Fibroblast of lung (primary cell): Measurements from ENCODE around the gene KEL.
A peak's percentile ranks its signal among the peaks of the same experiment; 100 is the strongest.

Experiments used
- EZH2 ChIP-seq: IDR thresholded peaks from 2 replicates; pipeline ENCODE4 v1.5.1; 2012; ENCODE audit warnings: low read length, control low read depth, mild to moderate bottlenecking; ENCODE audit errors: missing control alignments
- TF ChIP-seq, protein P1 (sequence below), 2 donors: IDR thresholded peaks in 1 of 2; conservative IDR thresholded peaks in 1 of 2; 1 replicate in 1 of 2; 2 replicates in 1 of 2; pipeline ENCODE4 v1.5.1; 2011 to 2012; ENCODE audit warnings: low read length in 2 of 2, control low read depth in 1 of 2, inconsistent platforms in 1 of 2, low read depth in 1 of 2, mild to moderate bottlenecking in 1 of 2

GRCh38 chr7:143002106-143002505 is 39.9 kb upstream of the KEL start:
- TF ChIP-seq, protein P1, sequence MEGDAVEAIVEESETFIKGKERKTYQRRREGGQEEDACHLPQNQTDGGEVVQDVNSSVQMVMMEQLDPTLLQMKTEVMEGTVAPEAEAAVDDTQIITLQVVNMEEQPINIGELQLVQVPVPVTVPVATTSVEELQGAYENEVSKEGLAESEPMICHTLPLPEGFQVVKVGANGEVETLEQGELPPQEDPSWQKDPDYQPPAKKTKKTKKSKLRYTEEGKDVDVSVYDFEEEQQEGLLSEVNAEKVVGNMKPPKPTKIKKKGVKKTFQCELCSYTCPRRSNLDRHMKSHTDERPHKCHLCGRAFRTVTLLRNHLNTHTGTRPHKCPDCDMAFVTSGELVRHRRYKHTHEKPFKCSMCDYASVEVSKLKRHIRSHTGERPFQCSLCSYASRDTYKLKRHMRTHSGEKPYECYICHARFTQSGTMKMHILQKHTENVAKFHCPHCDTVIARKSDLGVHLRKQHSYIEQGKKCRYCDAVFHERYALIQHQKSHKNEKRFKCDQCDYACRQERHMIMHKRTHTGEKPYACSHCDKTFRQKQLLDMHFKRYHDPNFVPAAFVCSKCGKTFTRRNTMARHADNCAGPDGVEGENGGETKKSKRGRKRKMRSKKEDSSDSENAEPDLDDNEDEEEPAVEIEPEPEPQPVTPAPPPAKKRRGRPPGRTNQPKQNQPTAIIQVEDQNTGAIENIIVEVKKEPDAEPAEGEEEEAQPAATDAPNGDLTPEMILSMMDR (conservative IDR thresholded peaks at IDR 0.05 in 1 of 2, IDR thresholded peaks at IDR 0.05 in 1 of 2; ENCODE audit: low read depth in 1 of 2, low read length in 2 of 2), result peak; percentile 4 to 18
- no peak for TF ChIP-seq EZH2
